Measurements from ENCODE around the gene GTF3C5.
"Not testable (repeated sequence)": the region's sequence is repeated elsewhere in the genome, so short reads cannot be mapped to it uniquely, and the experiment has no call there.

The GTF3C5 gene

DNA sequence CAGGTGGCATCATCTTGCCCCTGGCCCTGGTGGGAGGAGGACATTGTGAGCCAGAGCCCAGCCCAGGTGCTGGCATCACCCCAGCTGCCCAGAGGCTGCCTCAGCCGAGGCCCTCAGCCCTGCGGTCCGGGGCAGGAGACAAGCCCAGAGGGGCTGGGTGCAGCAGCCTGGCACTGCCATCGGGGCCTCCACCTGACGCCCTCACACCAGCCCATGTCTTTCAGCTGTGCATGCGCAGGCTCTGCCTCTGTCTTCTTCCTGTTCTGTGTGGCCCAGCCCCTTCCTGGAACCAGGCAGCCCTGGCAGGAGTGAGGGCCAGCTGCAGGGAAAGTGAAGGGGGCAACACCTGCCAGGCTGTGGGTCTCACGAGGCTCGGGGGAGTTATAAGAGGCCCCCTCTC, 26.2 kb downstream of the GTF3C5 start:
- no peak for DNase-seq

DNA sequence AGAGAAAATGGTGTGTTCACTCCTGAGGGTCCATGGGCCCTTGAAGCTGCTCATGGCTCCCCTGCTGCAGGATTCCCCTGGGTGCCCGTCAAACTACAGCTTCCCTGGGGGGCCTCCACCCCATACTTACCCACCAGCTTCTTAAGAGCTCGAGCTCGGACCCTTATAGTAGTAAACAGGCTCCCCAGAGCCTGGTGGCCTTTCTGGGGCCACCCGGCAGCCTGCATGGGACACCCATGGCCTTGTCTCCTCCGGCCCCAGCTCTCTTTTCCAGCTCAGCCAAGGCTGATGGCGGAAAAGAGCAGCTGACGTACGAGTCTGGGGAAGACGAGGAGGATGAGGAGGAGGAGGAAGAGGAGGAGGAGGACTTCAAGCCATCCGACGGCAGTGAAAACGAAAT, 26.8 kb downstream of the GTF3C5 start:
- DNase-seq, result no peak

- DNase-seq, result no peak
These were observed 27.3 kb downstream of the GTF3C5 start for GRCh38 chr9:133058071-133058470.

GRCh38 chr9:133058550-133059320, 27.9 kb downstream of the GTF3C5 start:
- no peak for DNase-seq

GRCh38 chr9:133059623-133060022, 28.8 kb downstream of the GTF3C5 start:
- DNase-seq, result no peak

DNA sequence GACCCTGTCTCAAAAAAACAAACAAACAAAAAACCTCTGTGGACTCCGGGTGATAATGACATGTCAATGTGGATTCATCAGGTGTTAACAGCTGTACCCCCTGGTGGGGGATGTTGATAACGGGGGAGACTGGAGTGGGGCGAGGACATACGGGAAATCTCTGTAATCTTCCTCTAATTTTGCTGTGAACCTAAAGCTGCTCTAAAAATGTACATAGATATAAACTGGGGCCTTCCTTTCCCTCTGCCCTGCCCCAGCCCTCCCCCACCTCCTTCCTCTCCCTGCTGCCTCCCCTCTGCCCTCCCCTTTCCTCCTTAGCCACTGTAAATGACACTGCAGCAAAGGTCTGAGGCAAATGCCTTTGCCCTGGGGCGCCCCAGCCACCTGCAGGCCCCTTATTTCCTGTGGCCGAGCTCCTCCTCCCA, 29.6 kb downstream of the GTF3C5 start:
- DNase-seq, result no peak

GRCh38 chr9:133061019-133061763, 30.4 kb downstream of the GTF3C5 start:
- not testable (repeated sequence) for DNase-seq

- DNase-seq, result not testable (repeated sequence)
These were observed 31.0 kb downstream of the GTF3C5 start, which contains the start of gene CEL for GRCh38 chr9:133061764-133062145. CEL (plus strand) TSS chr9:133061981; CDS start chr9:133062003, 22 bp downstream.

- DNase-seq, result not testable (repeated sequence)
These were observed 31.8 kb downstream of the GTF3C5 start for GRCh38 chr9:133062569-133062968.

DNA sequence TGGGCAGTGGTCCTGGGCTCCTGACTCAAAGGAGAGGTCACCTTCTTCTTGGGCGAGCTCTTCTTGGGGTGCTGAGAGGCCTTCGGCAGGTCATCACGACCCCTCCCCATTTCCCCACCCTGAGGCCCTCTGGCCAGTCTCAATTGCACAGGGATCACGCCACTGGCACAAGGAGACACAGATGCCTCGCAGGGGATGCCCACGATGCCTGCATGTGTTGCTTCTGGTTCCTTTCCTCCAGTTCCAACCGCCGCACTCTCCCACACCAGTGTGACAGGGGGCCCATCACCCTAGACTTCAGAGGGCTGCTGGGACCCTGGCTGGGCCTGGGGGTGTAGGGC, 32.3 kb downstream of the GTF3C5 start:
- DNase-seq, result no peak

DNA sequence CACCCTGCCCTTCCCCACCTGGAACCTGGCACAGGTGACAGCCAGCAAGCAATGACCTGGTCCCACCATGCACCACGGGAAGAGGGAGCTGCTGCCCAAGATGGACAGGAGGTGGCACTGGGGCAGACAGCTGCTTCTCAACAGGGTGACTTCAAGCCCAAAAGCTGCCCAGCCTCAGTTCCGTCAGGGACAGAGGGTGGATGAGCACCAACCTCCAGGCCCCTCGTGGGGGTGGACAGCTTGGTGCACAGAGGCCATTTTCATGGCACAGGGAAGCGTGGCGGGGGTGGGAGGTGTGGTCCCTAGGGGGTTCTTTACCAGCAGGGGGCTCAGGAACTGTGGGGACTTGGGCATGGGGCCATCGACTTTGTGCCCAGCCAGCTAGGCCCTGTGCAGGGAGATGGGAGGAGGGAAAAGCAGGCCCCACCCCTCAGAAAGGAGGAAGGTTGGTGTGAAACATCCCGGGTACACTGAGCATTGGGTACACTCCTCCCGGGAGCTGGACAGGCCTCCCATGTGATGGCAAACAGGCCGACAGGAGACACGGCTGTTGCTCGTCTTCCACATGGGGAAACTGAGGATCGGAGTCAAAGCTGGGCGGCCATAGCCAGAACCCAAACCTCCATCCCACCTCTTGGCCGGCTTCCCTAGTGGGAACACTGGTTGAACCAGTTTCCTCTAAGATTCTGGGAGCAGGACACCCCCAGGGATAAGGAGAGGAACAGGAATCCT, 32.9 kb downstream of the GTF3C5 start:
- no peak for DNase-seq

- no peak for DNase-seq
These were observed 33.7 kb downstream of the GTF3C5 start for GRCh38 chr9:133064241-133065069.

DNA sequence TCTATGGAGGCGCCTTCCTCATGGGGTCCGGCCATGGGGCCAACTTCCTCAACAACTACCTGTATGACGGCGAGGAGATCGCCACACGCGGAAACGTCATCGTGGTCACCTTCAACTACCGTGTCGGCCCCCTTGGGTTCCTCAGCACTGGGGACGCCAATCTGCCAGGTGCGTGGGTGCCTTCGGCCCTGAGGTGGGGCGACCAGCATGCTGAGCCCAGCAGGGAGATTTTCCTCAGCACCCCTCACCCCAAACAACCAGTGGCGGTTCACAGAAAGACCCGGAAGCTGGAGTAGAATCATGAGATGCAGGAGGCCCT, 34.2 kb downstream of the GTF3C5 start:
- DNase-seq, result no peak

DNA sequence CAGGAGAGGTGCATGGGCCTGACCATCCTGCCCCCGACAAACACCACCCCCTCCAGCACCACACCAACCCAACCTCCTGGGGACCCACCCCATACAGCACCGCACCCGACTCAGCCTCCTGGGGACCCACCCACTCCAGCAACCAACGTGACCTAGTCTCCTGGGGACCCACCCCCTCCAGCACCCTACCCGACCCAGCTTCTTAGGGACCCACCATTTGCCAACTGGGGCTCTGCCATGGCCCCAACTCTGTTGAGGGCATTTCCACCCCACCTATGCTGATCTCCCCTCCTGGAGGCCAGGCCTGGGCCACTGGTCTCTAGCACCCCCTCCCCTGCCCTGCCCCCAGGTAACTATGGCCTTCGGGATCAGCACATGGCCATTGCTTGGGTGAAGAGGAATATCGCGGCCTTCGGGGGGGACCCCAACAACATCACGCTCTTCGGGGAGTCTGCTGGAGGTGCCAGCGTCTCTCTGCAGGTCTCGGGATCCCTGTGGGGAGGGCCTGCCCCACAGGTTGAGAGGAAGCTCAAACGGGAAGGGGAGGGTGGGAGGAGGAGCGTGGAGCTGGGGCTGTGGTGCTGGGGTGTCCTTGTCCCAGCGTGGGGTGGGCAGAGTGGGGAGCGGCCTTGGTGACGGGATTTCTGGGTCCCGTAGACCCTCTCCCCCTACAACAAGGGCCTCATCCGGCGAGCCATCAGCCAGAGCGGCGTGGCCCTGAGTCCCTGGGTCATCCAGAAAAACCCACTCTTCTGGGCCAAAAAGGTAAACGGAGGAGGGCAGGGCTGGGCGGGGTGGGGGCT, 35.6 kb downstream of the GTF3C5 start:
- no peak for DNase-seq

DNA sequence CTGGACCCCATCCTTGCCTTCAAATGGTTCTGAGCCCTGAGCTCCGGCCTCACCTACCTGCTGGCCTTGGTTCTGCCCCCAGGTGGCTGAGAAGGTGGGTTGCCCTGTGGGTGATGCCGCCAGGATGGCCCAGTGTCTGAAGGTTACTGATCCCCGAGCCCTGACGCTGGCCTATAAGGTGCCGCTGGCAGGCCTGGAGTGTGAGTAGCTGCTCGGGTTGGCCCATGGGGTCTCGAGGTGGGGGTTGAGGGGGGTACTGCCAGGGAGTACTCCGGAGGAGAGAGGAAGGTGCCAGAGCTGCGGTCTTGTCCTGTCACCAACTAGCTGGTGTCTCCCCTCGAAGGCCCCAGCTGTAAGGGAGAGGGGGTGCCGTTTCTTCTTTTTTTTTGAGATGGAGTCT, 36.2 kb downstream of the GTF3C5 start:
- no peak for DNase-seq

DNA sequence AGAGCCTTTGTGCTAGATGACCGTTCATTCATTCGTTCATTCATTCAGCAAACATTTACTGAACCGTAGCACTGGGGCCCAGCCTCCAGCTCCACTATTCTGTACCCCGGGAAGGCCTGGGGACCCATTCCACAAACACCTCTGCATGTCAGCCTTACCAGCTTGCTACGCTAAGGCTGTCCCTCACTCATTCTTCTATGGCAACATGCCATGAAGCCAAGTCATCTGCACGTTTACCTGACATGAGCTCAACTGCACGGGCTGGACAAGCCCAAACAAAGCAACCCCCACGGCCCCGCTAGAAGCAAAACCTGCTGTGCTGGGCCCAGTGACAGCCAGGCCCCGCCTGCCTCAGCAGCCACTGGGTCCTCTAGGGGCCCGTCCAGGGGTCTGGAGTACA, 37.0 kb downstream of the GTF3C5 start:
- no peak for DNase-seq

- not testable (repeated sequence) for DNase-seq
These were observed 37.6 kb downstream of the GTF3C5 start for GRCh38 chr9:133068431-133068830.

DNA sequence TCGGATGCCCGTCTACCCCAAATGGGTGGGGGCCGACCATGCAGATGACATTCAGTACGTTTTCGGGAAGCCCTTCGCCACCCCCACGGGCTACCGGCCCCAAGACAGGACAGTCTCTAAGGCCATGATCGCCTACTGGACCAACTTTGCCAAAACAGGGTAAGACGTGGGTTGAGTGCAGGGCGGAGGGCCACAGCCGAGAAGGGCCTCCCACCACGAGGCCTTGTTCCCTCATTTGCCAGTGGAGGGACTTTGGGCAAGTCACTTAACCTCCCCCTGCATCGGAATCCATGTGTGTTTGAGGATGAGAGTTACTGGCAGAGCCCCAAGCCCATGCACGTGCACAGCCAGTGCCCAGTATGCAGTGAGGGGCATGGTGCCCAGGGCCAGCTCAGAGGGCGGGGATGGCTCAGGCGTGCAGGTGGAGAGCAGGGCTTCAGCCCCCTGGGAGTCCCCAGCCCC, 39.7 kb downstream of the GTF3C5 start:
- DNase-seq, result not testable (repeated sequence)

- not testable (repeated sequence) for DNase-seq
These were observed 40.2 kb downstream of the GTF3C5 start for GRCh38 chr9:133070985-133071384.

GRCh38 chr9:133071484-133072150, 40.8 kb downstream of the GTF3C5 start:
- no peak for DNase-seq

GRCh38 chr9:133072210-133072609, 41.4 kb downstream of the GTF3C5 start:
- not testable (repeated sequence) for DNase-seq
